C1 segment of cervical spinal cord (tissue), 14 donors: ENCODE data around the gene PDE3A.
"Not testable (repeated sequence)": the region's sequence is repeated elsewhere in the genome, so short reads cannot be mapped to it uniquely, and the experiment has no call there.

ENCODE experiments used
- DNase-seq, 14 donors: peaks; one replicate each; lab custom pipeline; 2025; lab: John Stamatoyannopoulos, UW

PDE3A gene

DNA sequence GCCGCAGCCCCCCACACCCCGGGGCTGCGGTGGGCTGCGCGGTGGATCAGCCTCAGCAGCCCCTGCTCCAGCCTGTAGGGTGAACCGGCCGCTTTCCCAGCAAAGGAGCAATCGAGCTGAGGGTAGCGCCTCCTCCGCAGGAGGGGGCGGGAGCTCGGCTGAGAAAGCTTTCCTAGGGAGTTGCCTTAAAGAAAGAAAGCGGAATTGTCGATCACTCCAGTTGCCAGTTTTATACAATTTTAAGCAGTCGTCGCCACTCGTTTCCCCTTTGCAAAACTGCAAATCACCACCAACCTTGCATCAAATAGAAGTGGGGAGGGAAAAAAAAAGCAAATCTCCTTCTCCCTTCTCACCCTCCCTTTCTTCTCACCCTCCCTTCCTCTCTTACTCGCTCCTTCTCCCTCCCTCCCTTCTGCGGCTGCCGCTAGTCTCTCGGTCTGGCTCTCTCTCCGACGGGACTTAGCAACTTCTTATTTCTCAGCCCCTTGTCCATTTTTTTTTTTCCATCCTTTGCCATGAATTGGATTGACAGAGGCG is at the start of gene PDE3A:
TSS of gene PDE3A (plus strand) at position 424 of the 537 bp plus-strand sequence. CDS start 748 bp downstream, outside the sequence.
- peak in 9 of 14 donors; percentile 22 to 83 (median 46) for DNase-seq

DNA sequence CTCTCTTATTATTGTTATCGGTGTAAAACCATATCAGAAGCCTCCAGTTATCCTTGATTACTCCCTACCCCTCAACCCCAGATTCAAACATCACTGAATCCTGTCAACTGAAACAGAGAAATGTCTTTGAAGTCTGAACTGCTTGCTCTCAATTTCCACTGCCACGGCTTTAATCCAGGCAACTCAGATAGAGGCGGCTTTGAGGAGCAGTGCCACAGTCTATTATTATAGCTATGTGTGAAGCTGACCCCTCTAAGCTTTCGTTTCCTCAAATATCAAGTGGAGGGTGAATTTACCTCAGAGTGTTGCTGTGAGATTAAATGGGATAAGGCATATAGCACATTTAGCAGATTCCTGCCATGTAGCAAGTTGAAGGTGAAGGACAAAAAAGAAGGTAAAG is 49.0 kb upstream of the PDE3A start:
- no peak for DNase-seq

DNA sequence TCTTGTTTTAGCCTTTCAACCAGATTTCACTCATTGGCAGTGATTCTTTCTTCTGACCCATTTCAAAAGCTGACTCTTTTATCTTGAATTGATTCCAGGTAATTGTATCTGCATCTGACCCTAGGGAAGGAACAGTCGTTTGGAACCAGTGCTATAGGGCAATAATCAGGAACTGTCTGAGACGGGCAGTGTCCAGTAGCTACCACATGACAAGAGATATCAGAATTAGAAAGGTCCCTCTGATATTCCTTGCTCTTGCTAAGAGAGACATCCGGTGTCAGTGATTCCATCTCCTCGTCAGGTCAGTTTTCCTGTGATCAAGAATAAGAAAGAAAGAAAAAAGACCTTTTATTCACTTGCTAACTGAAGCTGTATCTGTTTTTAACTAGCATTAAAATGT is 47.8 kb upstream of the PDE3A start:
- no peak for DNase-seq

DNA sequence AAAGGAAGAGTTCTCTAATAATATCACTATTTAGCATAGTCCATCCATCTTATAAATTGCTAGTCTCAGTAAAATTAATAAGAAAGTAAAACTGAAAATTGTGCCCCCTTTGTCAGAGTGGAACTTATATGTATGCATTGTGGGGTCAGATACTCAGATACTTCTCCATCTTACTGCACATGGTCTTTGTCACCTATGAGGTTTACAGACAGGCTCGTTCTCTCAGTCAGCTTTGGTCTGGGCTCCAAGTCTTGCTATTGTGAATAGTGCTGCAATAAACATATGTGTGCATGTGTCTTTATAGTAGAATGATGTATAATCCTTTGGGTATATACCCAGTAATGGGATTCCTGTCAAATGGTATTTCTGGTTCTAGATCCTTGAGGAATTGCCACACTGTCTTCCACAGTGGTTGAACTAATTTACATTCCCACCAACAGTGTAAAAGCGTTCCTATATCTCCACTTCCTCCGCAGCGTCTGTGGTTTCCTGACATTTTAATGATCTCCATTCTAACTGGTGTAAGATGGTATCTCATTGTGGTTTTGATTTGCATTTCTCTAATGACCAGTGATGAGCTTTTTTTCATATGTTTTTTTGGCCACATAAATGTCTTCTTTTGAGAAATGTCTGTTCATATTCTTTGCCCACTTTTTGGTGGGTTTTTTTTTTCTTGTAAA is 37.4 kb upstream of the PDE3A start:
- DNase-seq, result not testable (repeated sequence)

DNA sequence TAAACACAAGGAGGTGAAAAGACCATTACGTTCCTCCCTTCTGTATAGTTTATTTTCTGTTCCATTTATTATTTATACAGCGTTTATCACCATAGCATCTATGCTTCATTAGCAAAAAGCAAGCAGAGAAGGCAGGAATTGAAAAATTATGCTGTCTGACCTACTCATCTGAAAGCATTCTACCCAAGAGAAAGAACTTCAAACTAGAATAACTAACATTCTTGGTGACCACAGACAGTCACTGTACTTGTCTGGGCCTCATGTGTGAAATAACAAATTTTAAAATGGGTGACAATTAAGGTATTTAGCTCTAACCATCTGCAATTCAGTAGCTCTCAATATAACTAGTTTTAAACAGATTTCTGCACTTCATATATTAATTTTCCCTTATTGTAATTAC is 29.3 kb upstream of the PDE3A start:
- no peak for DNase-seq

DNA sequence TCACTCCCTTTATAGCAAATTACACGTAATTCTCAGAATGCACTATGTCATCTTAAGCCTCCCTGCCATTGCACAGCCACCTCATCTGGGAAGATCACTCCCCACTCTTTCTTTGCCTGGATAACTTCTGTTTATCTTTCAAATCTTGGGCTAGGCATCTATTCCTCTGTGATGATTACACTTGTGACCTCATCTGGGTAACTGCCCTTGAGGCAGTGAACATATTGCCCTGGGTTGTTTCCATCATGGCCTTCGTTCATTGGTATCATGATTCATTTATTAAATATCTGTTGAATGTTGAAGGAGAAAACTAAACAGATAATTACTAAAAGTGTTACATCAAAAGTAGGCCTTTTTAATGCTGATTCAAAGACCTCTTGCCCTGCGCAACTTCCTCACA is 26.2 kb upstream of the PDE3A start:
- DNase-seq, result no peak

DNA sequence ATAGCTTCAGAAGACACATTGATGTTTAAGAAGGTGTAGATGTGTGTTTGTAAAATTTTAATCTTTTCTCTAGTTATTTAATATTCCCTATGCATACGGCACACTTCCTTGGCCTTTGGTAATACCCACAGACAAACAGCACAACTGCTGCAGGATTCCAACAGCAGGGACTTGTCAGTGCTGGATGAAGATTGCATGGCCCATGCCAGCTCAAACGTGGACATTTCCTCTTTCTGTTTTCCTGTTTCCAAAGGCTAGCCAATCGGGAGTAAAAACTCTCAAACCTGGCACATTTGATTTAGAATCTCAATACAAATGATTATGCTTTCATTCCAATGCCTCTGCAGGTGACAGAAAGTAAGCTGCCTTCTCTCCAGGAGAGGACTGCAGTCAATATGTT is 22.5 kb upstream of the PDE3A start:
- peak in 1 of 14 donors; percentile 46 for DNase-seq

DNA sequence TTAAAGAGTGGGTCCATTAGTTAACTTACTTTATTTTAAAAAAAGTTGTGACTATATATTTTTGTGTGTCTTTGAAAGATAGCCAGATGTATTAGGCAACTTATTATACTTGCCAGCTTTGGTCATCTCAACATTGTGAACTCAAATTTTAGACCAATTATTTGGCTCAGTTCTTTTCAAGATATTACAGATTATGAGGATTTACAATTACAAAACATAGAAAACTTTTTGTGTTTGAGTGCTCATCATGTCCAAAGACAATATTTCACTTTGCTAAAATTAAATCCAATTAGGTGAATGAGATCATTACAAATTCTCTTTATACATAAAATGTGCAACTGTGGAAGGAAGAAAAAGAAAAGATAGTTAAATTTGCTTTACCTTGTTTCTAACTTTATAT is 18.3 kb upstream of the PDE3A start:
- DNase-seq, result no peak

DNA sequence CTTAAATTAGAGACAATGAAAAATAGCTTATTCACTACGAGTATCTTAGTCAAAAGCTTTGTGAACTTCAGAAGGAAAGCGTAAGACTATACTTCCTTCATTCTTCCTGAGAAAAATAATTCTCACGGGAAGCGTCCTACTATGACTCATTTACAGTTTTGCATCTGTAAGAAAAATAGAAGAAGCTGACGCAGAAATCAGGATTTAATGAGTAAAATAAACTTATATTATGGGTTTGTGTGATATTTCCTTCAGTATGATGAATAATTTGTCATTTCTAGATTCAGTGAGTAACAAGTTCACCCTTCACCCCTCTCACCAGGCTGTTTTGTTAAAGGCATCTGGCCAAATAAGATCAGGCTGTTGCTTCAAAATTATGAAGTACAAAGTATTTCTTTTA is 17.8 kb upstream of the PDE3A start:
- no peak for DNase-seq

DNA sequence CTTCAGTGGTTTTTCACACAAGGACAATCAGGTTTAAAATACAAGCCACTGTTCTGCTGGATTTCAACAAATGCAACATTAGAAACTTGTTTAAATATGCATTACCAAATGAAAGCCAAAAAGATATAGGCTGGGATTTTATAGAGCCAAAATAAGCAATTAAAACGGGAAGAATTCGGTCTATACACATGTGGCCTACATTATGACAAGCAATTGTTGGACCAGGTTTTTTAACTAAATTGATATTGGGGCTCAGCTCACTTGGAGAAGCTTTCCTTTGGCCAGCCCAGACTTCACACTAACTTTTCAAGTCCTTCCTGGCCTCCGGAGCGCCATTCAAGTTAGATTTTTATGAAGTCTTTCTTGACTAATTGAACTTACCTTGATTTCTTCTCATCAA is 16.9 kb upstream of the PDE3A start:
- DNase-seq, result no peak

DNA sequence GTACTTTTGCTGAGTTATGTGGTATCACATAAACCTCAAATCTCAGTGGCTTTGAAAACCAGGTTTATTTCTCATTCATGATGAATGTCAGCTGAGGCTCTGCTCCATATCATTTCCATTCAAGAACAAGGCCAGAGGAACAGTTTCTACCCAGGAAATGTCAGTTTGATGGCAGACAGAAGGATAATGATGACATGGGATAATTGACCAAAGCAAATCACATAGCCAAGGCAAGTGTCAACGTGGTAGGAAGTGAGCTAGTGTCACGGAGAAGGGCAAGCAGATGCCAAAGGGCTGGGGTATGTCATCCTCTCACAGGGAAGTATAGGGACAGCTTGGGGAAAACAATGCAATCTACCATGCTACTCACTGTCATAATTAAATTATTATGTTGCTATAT is 12.3 kb upstream of the PDE3A start:
- no peak for DNase-seq

DNA sequence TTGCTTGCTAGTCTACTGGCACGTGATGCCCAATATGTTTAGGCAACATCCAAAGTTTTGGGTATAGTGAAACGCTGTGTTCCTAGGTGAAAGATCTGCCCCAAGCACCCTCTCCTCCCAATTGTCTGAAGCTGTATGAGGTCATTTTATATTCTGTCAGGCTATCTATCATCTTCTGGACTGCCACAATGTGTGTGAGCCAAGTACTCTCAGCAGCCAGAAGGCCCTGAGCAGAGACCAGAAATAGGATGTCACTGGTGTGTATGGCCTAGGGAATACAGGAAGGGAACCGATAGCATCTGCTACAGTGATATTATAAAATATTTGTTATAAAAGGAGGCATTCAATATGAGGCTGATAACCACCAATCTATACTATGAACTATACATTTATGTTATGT is 7.9 kb upstream of the PDE3A start:
- DNase-seq, result no peak

DNA sequence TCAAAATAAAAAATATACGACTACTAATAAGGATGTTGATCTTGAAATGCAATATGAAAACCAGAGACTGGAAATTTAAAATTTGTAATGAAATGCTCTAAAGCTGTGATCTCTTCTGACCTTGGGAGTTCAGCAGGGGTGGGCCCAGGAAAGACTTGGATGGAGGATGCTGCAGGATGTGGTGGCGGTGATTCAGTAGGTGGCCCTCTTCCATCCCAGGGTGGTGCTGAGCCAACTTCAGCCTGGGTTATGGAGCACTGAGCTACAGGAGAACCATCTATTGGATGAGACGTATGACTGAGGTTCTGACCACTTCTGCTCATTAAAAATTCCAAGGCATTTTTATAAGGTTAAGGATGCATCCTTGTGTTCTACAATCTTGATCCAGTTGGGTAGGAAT is 6.9 kb upstream of the PDE3A start:
- DNase-seq, result no peak

DNA sequence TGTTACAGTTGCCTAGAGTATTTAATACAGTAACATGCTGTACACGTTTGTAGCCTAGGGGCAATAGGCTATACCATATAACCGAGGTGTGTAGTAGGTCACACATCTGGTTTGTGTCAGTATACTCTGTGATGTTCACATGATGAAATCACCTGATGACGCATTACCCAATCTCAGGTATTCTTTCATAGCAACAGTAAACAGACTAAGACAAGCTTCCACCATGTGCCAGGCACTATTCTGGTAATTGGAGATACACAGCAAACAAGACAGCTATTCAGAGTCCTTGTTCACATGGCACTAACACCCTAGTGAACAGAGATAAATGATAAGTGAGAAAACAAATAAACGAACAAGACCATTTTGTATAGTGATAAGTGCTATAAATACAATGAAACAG is 3.8 kb upstream of the PDE3A start:
- no peak for DNase-seq

DNA sequence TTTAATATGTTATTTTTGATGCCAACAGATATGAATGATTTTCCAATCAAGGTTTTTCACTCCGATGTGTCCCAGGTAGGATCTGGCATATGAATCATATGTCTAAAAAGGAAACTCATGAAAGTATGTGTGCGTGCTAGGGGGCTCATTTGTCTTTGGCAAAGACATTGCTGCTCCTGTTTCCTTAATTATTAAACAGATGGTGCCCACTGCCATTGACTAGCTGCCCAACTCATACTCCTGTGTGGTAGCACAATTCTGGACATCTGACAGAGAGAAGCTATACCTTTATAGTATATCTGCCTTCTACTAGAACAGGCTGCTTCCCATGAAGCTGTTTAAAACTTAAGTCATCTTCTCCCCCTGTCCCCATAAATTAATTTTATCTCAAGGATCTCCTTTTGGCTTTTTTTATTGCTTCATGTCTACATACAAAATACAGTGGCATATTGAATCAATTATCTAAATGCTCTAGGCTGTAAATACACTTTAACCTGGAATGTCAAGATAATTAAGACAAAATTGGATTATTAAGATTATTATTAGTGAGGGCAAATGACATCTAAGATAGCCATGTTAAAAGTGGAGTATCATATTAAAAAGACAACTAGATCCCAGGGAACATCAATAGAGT is 1.4 kb upstream of the PDE3A start:
- peak in 1 of 14 donors; percentile 73 for DNase-seq

DNA sequence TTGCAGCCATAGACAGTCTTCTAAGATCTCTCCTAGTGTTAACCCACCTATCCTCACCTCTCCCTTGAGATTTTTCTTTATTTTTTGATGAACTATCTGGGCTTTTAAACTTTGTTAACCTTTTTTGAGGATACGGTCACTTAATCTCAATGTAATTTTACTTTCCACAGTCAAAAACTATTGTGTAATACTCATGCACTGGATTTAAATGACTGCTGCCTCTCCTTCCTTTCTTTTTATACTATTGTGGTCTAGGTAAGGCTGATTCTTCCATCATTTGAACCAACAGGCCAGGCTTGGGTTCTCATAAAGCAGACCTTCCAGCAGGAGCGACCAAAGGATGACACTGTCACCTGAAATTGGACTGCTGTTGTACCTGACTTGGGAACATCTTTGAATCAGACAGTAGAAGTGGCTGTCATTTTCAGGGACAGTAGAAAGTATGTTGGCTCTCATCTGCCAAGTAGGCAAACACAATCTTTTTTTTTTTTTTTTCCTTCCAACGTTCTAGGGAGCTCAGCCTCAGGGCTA is 689 bp upstream of the PDE3A start:
- peak in 2 of 14 donors; percentile 46 to 73 for DNase-seq

DNA sequence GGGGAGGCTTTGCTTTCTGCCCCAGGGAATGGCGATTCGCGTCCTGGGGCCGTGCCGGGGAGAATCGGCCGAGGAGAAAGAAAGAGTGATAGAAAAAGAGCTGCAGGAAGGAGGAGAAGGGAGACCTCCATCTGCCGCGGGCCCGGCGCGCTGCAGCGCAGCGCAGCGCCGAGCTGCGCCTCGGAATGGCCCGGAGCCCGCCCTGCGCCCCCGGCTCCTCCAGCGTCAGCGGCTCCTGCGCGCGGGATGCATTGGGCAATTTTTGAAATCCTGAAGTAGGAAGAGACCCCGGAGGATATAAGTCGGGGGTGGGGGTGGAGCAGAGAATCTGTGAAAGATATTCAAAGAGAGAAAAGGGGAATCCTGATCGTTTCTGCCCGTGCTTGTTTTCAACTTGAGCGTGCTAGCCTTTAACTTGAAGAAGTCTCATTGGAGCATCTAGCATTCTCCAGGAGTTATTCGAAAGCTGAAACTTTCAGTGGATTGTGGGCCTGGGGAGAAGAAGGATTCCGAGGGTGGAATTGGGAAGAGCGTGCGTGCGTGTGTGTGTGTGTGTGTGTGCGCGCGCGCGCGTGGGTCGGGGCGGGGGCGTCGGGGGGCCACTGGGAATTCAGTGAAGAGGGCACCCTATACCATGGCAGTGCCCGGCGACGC is 441 bp downstream of the PDE3A start:
- DNase-seq, result peak in 8 of 14 donors; percentile 23 to 74 (median 44)

DNA sequence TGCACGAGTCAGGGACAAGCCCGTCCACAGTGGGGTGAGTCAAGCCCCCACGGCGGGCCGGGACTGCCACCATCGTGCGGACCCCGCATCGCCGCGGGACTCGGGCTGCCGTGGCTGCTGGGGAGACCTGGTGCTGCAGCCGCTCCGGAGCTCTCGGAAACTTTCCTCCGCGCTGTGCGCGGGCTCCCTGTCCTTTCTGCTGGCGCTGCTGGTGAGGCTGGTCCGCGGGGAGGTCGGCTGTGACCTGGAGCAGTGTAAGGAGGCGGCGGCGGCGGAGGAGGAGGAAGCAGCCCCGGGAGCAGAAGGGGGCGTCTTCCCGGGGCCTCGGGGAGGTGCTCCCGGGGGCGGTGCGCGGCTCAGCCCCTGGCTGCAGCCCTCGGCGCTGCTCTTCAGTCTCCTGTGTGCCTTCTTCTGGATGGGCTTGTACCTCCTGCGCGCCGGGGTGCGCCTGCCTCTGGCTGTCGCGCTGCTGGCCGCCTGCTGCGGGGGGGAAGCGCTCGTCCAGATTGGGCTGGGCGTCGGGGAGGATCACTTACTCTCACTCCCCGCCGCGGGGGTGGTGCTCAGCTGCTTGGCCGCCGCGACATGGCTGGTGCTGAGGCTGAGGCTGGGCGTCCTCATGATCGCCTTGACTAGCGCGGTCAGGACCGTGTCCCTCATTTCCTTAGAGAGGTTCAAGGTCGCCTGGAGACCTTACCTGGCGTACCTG is 1.1 kb downstream of the PDE3A start:
- peak in 10 of 14 donors; percentile 31 to 82 (median 54) for DNase-seq

DNA sequence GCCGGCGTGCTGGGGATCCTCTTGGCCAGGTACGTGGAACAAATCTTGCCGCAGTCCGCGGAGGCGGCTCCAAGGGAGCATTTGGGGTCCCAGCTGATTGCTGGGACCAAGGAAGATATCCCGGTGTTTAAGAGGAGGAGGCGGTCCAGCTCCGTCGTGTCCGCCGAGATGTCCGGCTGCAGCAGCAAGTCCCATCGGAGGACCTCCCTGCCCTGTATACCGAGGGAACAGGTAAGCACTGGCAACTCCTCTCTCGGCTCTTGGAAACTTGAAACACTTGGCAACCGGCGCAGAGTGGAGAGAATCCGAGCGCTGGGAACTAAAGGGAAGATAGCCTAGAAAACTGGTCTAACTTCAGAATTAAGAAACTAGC is 1.7 kb downstream of the PDE3A start:
- DNase-seq, result peak in 7 of 14 donors; percentile 19 to 62 (median 37)

DNA sequence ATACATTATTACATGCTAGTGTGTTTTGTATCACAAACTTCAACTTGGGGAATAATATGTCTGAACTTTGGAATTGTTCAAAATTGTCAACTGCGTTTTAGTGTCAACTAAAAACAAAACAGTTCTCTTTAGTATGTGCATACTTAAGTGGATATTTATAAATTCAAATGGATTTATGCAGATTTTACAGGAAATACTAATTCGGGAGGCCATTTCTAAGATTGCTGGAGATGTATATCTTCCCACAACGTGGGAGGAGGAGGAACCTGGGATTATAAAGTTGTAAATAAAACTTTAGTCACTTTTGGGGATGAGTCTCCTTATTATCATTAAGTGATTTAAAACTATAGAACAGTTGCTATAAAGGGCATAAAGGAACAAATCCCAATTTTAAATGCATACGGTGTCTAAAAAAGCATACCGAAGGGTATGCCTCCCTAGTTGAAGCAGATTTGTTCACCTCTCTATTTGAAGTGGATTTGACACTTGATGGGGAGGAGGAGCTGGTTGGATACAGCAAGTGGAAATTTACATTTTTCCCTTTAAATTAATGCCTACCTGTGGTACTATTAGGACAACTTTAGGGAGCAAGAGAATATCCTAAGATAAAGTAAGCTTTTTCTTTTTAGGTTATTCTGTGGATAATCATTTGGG is 2.7 kb downstream of the PDE3A start:
- DNase-seq, result peak in 1 of 14 donors; percentile 44
